Vagina (tissue), 2 donors: ENCODE measurements around the gene PPP1R15B. TPM values are rescaled to one million over a fixed set of nuclear protein-coding genes. Genes with fewer than 3 reads are reported as not detected.

Source experiments
- DNase-seq, 2 donors: peaks; one replicate each; pipeline ENCODE4 v3.0.0-alpha.2; 2017; ENCODE audit errors: extremely low spot score in 2 of 2
- H3K27ac ChIP-seq: fragments of 200-600 bp; sonication (generic); one replicate; pipeline ENCODE4 v1.5.1; 2019
- H3K27me3 ChIP-seq: fragments of 200-600 bp; sonication (generic); one replicate; pipeline ENCODE4 v1.5.1; 2019
- H3K36me3 ChIP-seq, 2 donors: fragments of 200-600 bp; sonication (generic); one replicate each; pipeline ENCODE4 v1.5.1; 2017 to 2019
- H3K4me1 ChIP-seq: fragments of 200-600 bp; sonication (generic); one replicate; pipeline ENCODE4 v1.5.1; 2019
- H3K4me3 ChIP-seq, 2 donors: fragments of 200-600 bp; sonication (generic); 1 replicate in 1 of 2; 2 replicates in 1 of 2; pipeline ENCODE4 v1.5.1; 2016 to 2019
- H3K9me3 ChIP-seq: fragments of 200-600 bp; sonication (generic); one replicate; pipeline ENCODE4 v1.5.1; 2019
- CTCF ChIP-seq, 3 experiments: fragments of 450-650 bp in 2 of 3; fragments of 200-600 bp in 1 of 3; sonication (generic) in 1 of 3; IDR thresholded peaks; one replicate each; pipeline ENCODE4 v1.5.1; 2017 to 2019; ENCODE audit warnings: antibody characterized with exemption in 3 of 3, mild to moderate bottlenecking in 2 of 3, moderate library complexity in 2 of 3
- POLR2A ChIP-seq, 2 donors: fragments of 450-650 bp; IDR thresholded peaks; one replicate each; pipeline ENCODE4 v1.6.1; 2017; ENCODE audit warnings: antibody characterized with exemption in 2 of 2, mild to moderate bottlenecking in 2 of 2, moderate library complexity in 2 of 2
- POLR2AphosphoS5 ChIP-seq, 2 donors: sonication (generic); formaldehyde crosslinking; IDR thresholded peaks; one replicate each; pipeline ENCODE4 v1.9.0; 2017; ENCODE audit warnings: antibody characterized with exemption in 2 of 2, mild to moderate bottlenecking in 2 of 2, low read depth in 1 of 2; ENCODE audit not compliant: insufficient read depth in 1 of 2
- intact Hi-C: fragments of 100-400 bp; cut with DNase I; formaldehyde crosslinking; loops from one replicate; pipeline ENCODE4 v1.15.1; 2023
- total RNA-seq: library from RNA; depleted of rRNA; stranded (reverse); fragments of >200 nt; gene quantifications from one replicate; pipeline ENCODE4 v1.2.3, GENCODE V29; 2016

Gene PPP1R15B
- total RNA-seq, 1 donor from 2014 or later: 42.0 TPM

- Histone ChIP-seq H3K4me3 (peak overlapping the region; percentile 82 to 98), H3K27ac (peak overlapping the region; percentile 99)
- intact Hi-C loops: no loop called here
Measured at GRCh38 chr1:204407295-204407971, 4.2 kb downstream of the PPP1R15B start.

GRCh38 chr1:204406621-204407020 is 5.0 kb downstream of the PPP1R15B start:
- H3K27ac ChIP-seq: peak overlapping the region; percentile 2
- TF ChIP-seq POLR2AphosphoS5 (IDR thresholded peaks at IDR 0.05; ENCODE audit: insufficient read depth in 1 of 2, low read depth in 1 of 2) (no peak), POLR2A (IDR thresholded peaks at IDR 0.05) (no peak), CTCF (IDR thresholded peaks at IDR 0.05) (no peak)
- DNase-seq: peak in 1 of 2 donors; percentile 11
- H3K27me3 ChIP-seq: no peaks in the 10 kb centered on the region
- intact Hi-C loops: no loop called here
- H3K4me1 ChIP-seq: peaks cover 61% of the 10 kb centered on the region
- H3K4me3 ChIP-seq: peak overlapping the region; percentile 82 to 98
- H3K9me3 ChIP-seq: no peaks in the 10 kb centered on the region
- peaks cover 0 to 32% of the 10 kb centered on the region in 2 donors for H3K36me3 ChIP-seq

More at GRCh38 chr1:204407295-204407971, 4.2 kb downstream of the PPP1R15B start:
- Histone ChIP-seq H3K36me3 (peaks cover 0 to 32% of the 10 kb centered on the region in 2 donors), H3K4me1 (peaks cover 65% of the 10 kb centered on the region), H3K27me3 (no peaks in the 10 kb centered on the region), H3K9me3 (no peaks in the 10 kb centered on the region)
- no peak for DNase-seq
- no peak for TF ChIP-seq POLR2AphosphoS5 (IDR thresholded peaks at IDR 0.05; ENCODE audit: insufficient read depth in 1 of 2, low read depth in 1 of 2)
- no peak for TF ChIP-seq CTCF (IDR thresholded peaks at IDR 0.05)
- no peak for TF ChIP-seq POLR2A (IDR thresholded peaks at IDR 0.05)

GRCh38 chr1:204405988-204406387 is 5.6 kb downstream of the PPP1R15B start:
- peaks cover 0 to 32% of the 10 kb centered on the region in 2 donors for H3K36me3 ChIP-seq
- H3K27me3 ChIP-seq: no peaks in the 10 kb centered on the region
- no peaks in the 10 kb centered on the region for H3K9me3 ChIP-seq
- peak overlapping the region in 1 of 2 donors; percentile 98 for H3K4me3 ChIP-seq
- peak overlapping the region; percentile 6 for H3K27ac ChIP-seq
- DNase-seq: peak in 1 of 2 donors; percentile 1
- peaks cover 61% of the 10 kb centered on the region for H3K4me1 ChIP-seq
- TF ChIP-seq CTCF (IDR thresholded peaks at IDR 0.05): no peak
- peak in 1 of 2 donors; percentile 8 for TF ChIP-seq POLR2AphosphoS5 (IDR thresholded peaks at IDR 0.05; ENCODE audit: insufficient read depth in 1 of 2, low read depth in 1 of 2)
- no peak for TF ChIP-seq POLR2A (IDR thresholded peaks at IDR 0.05)
- intact Hi-C loops: no loop called here

- no peak for TF ChIP-seq CTCF (IDR thresholded peaks at IDR 0.05)
- TF ChIP-seq POLR2A (IDR thresholded peaks at IDR 0.05): no peak
- no peak for TF ChIP-seq POLR2AphosphoS5 (IDR thresholded peaks at IDR 0.05; ENCODE audit: insufficient read depth in 1 of 2, low read depth in 1 of 2)
- Histone ChIP-seq H3K9me3 (no peaks in the 10 kb centered on the region), H3K4me3 (no peak overlapping the region), H3K36me3 (peaks cover 0 to 32% of the 10 kb centered on the region in 2 donors), H3K27me3 (no peaks in the 10 kb centered on the region), H3K27ac (no peak overlapping the region), H3K4me1 (peaks cover 50% of the 10 kb centered on the region)
- DNase-seq: no peak
- intact Hi-C loops: no loop called here
Measured at GRCh38 chr1:204404629-204405028, 7.0 kb downstream of the PPP1R15B start.

GRCh38 chr1:204402391-204402790 is 9.2 kb downstream of the PPP1R15B start:
- no peak overlapping the region for H3K4me3 ChIP-seq
- TF ChIP-seq CTCF (IDR thresholded peaks at IDR 0.05) (no peak), POLR2AphosphoS5 (IDR thresholded peaks at IDR 0.05; ENCODE audit: insufficient read depth in 1 of 2, low read depth in 1 of 2) (no peak), POLR2A (IDR thresholded peaks at IDR 0.05) (no peak)
- no peaks in the 10 kb centered on the region for H3K27me3 ChIP-seq
- intact Hi-C loops: no loop called here
- peaks cover 0 to 44% of the 10 kb centered on the region in 2 donors for H3K36me3 ChIP-seq
- no peaks in the 10 kb centered on the region for H3K9me3 ChIP-seq
- H3K4me1 ChIP-seq: peaks cover 30% of the 10 kb centered on the region
- peak in 1 of 2 donors; percentile 29 for DNase-seq
- H3K27ac ChIP-seq: no peak overlapping the region
